Fibroblast of lung (primary cell): ENCODE data around the gene TENM4.

Experiments used
- CTCF ChIP-seq, 2 donors: IDR thresholded peaks in 1 of 2; conservative IDR thresholded peaks in 1 of 2; 1 replicate in 1 of 2; 2 replicates in 1 of 2; pipeline ENCODE4 v1.5.1; 2011 to 2012; ENCODE audit warnings: low read length in 2 of 2, control low read depth in 1 of 2, inconsistent platforms in 1 of 2, low read depth in 1 of 2, mild to moderate bottlenecking in 1 of 2
- EZH2 ChIP-seq: IDR thresholded peaks from 2 replicates; pipeline ENCODE4 v1.5.1; 2012; ENCODE audit warnings: low read length, control low read depth, mild to moderate bottlenecking; ENCODE audit errors: missing control alignments

- TF ChIP-seq EZH2 (no peak), CTCF (conservative IDR thresholded peaks at IDR 0.05 in 1 of 2, IDR thresholded peaks at IDR 0.05 in 1 of 2; ENCODE audit: low read depth in 1 of 2, low read length in 2 of 2) (no peak)
Observed at GRCh38 chr11:79071190-79071589, 369.6 kb downstream of the TENM4 start.
